Measurements from ENCODE around the gene TIPIN.
A peak's percentile ranks its signal among the peaks of the same experiment; 100 is the strongest.

The TIPIN gene

DNA sequence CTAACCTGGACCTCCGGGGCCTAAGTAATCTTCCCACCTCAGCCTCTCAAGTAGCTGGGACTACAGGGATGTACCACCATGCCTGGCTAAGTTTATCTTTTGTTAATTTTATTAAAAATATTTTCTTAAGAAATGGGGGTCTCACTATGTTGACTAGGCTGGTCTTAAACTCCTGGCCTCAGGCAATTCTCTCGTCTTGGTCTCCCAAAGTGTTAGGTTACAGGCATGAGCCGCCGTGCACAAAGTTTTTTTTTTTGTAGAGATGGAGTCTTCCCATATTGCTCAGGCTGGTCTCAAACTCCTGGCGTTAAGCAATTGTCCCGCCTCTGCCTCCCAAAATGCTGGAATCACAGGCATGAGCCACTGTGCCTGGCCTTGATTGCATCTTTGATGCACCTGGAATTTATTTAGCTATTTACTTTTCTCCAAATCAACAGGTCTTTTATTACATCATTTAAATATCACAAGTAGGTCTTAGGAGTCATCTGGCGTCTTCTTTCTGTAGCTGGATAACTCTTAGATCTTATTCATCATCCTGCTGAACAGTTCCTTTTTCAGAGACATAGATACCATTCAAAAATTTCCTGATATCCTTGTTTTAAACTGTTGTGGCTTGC is 22.4 kb upstream of the TIPIN start (continued):
- TF ChIP-seq, protein P1, sequence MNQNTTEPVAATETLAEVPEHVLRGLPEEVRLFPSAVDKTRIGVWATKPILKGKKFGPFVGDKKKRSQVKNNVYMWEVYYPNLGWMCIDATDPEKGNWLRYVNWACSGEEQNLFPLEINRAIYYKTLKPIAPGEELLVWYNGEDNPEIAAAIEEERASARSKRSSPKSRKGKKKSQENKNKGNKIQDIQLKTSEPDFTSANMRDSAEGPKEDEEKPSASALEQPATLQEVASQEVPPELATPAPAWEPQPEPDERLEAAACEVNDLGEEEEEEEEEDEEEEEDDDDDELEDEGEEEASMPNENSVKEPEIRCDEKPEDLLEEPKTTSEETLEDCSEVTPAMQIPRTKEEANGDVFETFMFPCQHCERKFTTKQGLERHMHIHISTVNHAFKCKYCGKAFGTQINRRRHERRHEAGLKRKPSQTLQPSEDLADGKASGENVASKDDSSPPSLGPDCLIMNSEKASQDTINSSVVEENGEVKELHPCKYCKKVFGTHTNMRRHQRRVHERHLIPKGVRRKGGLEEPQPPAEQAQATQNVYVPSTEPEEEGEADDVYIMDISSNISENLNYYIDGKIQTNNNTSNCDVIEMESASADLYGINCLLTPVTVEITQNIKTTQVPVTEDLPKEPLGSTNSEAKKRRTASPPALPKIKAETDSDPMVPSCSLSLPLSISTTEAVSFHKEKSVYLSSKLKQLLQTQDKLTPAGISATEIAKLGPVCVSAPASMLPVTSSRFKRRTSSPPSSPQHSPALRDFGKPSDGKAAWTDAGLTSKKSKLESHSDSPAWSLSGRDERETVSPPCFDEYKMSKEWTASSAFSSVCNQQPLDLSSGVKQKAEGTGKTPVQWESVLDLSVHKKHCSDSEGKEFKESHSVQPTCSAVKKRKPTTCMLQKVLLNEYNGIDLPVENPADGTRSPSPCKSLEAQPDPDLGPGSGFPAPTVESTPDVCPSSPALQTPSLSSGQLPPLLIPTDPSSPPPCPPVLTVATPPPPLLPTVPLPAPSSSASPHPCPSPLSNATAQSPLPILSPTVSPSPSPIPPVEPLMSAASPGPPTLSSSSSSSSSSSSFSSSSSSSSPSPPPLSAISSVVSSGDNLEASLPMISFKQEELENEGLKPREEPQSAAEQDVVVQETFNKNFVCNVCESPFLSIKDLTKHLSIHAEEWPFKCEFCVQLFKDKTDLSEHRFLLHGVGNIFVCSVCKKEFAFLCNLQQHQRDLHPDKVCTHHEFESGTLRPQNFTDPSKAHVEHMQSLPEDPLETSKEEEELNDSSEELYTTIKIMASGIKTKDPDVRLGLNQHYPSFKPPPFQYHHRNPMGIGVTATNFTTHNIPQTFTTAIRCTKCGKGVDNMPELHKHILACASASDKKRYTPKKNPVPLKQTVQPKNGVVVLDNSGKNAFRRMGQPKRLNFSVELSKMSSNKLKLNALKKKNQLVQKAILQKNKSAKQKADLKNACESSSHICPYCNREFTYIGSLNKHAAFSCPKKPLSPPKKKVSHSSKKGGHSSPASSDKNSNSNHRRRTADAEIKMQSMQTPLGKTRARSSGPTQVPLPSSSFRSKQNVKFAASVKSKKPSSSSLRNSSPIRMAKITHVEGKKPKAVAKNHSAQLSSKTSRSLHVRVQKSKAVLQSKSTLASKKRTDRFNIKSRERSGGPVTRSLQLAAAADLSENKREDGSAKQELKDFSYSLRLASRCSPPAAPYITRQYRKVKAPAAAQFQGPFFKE (tag by site-specific recombination; IDR thresholded peaks at IDR 0.05; ENCODE audit: borderline replicate concordance) = no peak
- TF ChIP-seq ZNF214 (tag by site-specific recombination; IDR thresholded peaks at IDR 0.05; ENCODE audit: borderline replicate concordance) = no peak
- no peak for TF ChIP-seq ZBTB17 (tag by site-specific recombination; IDR thresholded peaks at IDR 0.05)
- 0 out of 2 replicates have a peak, but pooled peaks have one; percentile 40 for TF ChIP-seq ZNF121 (tag by site-specific recombination; IDR thresholded peaks at IDR 0.05)

DNA sequence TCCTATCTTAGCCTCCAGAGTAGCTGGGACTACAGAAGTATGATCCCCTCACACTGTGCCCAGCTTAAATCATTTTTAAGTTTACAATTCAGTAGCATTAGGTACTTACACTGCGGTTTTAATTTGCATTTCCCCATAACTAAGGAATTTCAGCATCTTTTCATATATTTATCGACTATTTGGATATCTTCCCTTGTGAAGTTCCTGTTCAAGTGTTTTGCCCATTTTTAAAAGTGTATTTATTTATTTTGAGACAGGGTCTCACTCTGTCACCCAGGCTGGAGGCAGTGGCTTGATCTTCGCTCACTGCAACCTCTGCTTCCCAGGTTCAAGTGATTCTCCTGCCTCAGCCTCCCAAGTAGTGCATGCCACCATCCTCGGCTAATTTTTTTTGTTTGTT is 17.7 kb upstream of the TIPIN start:
- CTCF ChIA-PET = no interaction called here
- Histone ChIP-seq H3K9me3 (ENCODE audit: control insufficient read depth, insufficient read depth, low read depth, low read length) (no peaks in the 10 kb centered on the region), H3K4me1 (ENCODE audit: control insufficient read depth, insufficient read depth, low read length) (peaks cover 6% of the 10 kb centered on the region; the same call in 1 of the 2 replicates), H3K27ac (ENCODE audit: extremely low read depth, low read depth, low read length) (no peak overlapping the region), H3K4me3 (ENCODE audit: low read depth, low read length) (no peak overlapping the region), H3K36me3 (ENCODE audit: control insufficient read depth in 2 of 2, insufficient read depth in 1 of 2, low read length in 2 of 2) (no peaks in the 10 kb centered on the region; a peak in 1 of 3 replicates)
- POLR2A ChIA-PET = no interaction called here
- TF ChIP-seq SETDB1 (IDR thresholded peaks at IDR 0.05; ENCODE audit: insufficient read length, low read length) = peak; percentile 17
- no peak for TF ChIP-seq ZNF132 (tag by site-specific recombination; IDR thresholded peaks at IDR 0.05; ENCODE audit: borderline replicate concordance)

- POLR2A ChIA-PET = interaction anchor here (0.6 to 1.3 kb wide), 3 partner anchors 16 to 493 kb away, joined by 3 to 5 read pairs (median 4); partner anchors contain the start of gene MAP2K1
- no peaks in the 10 kb centered on the region for H3K36me3 ChIP-seq (ENCODE audit: control insufficient read depth in 2 of 2, insufficient read depth in 1 of 2, low read length in 2 of 2)
- no peak overlapping the region for H3K4me3 ChIP-seq (ENCODE audit: low read depth, low read length)
- CTCF ChIA-PET = interaction anchor here (1.0 to 1.9 kb wide), 2 partner anchors 18 to 128 kb away, joined by 3 to 8 read pairs; partner anchors contain the start of gene SNAPC5
- peak overlapping the region; percentile 32; the same call in 1 of the 2 replicates for H3K27ac ChIP-seq (ENCODE audit: extremely low read depth, low read depth, low read length)
- peaks cover 10% of the 10 kb centered on the region; the same call in 1 of the 2 replicates for H3K4me1 ChIP-seq (ENCODE audit: control insufficient read depth, insufficient read depth, low read length)
- H3K9me3 ChIP-seq (ENCODE audit: control insufficient read depth, insufficient read depth, low read depth, low read length) = no peaks in the 10 kb centered on the region
- TF ChIP-seq ZBTB17 (tag by site-specific recombination; IDR thresholded peaks at IDR 0.05) = peak; percentile 46; the same call in 1 of the 2 replicates
- TF ChIP-seq IKZF3 (tag by site-specific recombination; IDR thresholded peaks at IDR 0.05) = peak; percentile 59
- TF ChIP-seq SP3 (tag by site-specific recombination; IDR thresholded peaks at IDR 0.05) = 0 out of 2 replicates have a peak, but pooled peaks have one; percentile 9
- 0 out of 2 replicates have a peak, but pooled peaks have one; percentile 18 for TF ChIP-seq ZNF561 (tag by site-specific recombination; IDR thresholded peaks at IDR 0.05; ENCODE audit: borderline replicate concordance)
- peak; percentile 45; the same call in 1 of the 2 replicates for TF ChIP-seq ZNF692 (tag by site-specific recombination; IDR thresholded peaks at IDR 0.05)
- TF ChIP-seq ZNF423 (tag by site-specific recombination; IDR thresholded peaks at IDR 0.05) = no peak
- TF ChIP-seq, protein P2, sequence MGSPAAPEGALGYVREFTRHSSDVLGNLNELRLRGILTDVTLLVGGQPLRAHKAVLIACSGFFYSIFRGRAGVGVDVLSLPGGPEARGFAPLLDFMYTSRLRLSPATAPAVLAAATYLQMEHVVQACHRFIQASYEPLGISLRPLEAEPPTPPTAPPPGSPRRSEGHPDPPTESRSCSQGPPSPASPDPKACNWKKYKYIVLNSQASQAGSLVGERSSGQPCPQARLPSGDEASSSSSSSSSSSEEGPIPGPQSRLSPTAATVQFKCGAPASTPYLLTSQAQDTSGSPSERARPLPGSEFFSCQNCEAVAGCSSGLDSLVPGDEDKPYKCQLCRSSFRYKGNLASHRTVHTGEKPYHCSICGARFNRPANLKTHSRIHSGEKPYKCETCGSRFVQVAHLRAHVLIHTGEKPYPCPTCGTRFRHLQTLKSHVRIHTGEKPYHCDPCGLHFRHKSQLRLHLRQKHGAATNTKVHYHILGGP (tag by site-specific recombination; IDR thresholded peaks at IDR 0.05) = peak; percentile 97
- TF ChIP-seq ZBTB8A (tag by site-specific recombination; IDR thresholded peaks at IDR 0.05) = no peak
- TF ChIP-seq GLIS2 (tag by site-specific recombination; IDR thresholded peaks at IDR 0.05) = no peak
- TF ChIP-seq, protein P3, sequence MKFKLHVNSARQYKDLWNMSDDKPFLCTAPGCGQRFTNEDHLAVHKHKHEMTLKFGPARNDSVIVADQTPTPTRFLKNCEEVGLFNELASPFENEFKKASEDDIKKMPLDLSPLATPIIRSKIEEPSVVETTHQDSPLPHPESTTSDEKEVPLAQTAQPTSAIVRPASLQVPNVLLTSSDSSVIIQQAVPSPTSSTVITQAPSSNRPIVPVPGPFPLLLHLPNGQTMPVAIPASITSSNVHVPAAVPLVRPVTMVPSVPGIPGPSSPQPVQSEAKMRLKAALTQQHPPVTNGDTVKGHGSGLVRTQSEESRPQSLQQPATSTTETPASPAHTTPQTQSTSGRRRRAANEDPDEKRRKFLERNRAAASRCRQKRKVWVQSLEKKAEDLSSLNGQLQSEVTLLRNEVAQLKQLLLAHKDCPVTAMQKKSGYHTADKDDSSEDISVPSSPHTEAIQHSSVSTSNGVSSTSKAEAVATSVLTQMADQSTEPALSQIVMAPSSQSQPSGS (tag by site-specific recombination; IDR thresholded peaks at IDR 0.05; ENCODE audit: low read depth) = peak; percentile 45; the same call in 1 of the 2 replicates
These were observed 13.5 kb upstream of the TIPIN start for GRCh38 chr15:66369773-66370651.
